ENCODE data around the gene CEACAM16.
"Not testable (repeated sequence)": the region's sequence is repeated elsewhere in the genome, so short reads cannot be mapped to it uniquely, and the experiment has no call there.

The CEACAM16 gene

GRCh38 chr19:44706506-44707236 is 7.7 kb downstream of the CEACAM16 start:
- TF ChIP-seq CTCF (conservative IDR thresholded peaks at IDR 0.05; ENCODE audit: low read depth, low read length) = no peak
- no peak overlapping the region for H3K4me3 ChIP-seq (ENCODE audit: low read length)
- no peak for DNase-seq (ENCODE audit: low read depth)

GRCh38 chr19:44707794-44708193 is 8.8 kb downstream of the CEACAM16 start:
- TF ChIP-seq CTCF (conservative IDR thresholded peaks at IDR 0.05; ENCODE audit: low read depth, low read length) = no peak
- no peak for DNase-seq (ENCODE audit: low read depth)
- H3K4me3 ChIP-seq (ENCODE audit: low read length) = no peak overlapping the region

- no peak for TF ChIP-seq CTCF (conservative IDR thresholded peaks at IDR 0.05; ENCODE audit: low read depth, low read length)
- DNase-seq (ENCODE audit: low read depth) = no peak
- no peak overlapping the region for H3K4me3 ChIP-seq (ENCODE audit: low read length)
These were observed 10.0 kb downstream of the CEACAM16 start for GRCh38 chr19:44708940-44709339.

- not testable (repeated sequence) for DNase-seq (ENCODE audit: low read depth); H3K4me3 ChIP-seq (ENCODE audit: low read length)
These were observed 10.7 kb downstream of the CEACAM16 start for GRCh38 chr19:44709434-44710266.

GRCh38 chr19:44710483-44710882 is 11.5 kb downstream of the CEACAM16 start:
- no peak overlapping the region for H3K4me3 ChIP-seq (ENCODE audit: low read length)
- no peak for TF ChIP-seq CTCF (conservative IDR thresholded peaks at IDR 0.05; ENCODE audit: low read depth, low read length)
- DNase-seq (ENCODE audit: low read depth) = no peak

- DNase-seq (ENCODE audit: low read depth) = no peak
- no peak for TF ChIP-seq CTCF (conservative IDR thresholded peaks at IDR 0.05; ENCODE audit: low read depth, low read length)
- no peak overlapping the region for H3K4me3 ChIP-seq (ENCODE audit: low read length)
These were observed 14.0 kb downstream of the CEACAM16 start for GRCh38 chr19:44712864-44713515.

- DNase-seq (ENCODE audit: low read depth) = no peak
- TF ChIP-seq CTCF (conservative IDR thresholded peaks at IDR 0.05; ENCODE audit: low read depth, low read length) = no peak
- H3K4me3 ChIP-seq (ENCODE audit: low read length) = no peak overlapping the region
These were observed 15.7 kb downstream of the CEACAM16 start for GRCh38 chr19:44714597-44715169.
